K562 (cell line): ENCODE data around the gene HPD. TPM values are rescaled to one million over a fixed set of nuclear protein-coding genes. Genes with fewer than 3 reads are reported as not detected.

Experiments used
- CC2D1A ChIP-seq: fragments of 450-650 bp; IDR thresholded peaks from 2 replicates; pipeline ENCODE4 v1.6.1; 2017; ENCODE audit warnings: mild to moderate bottlenecking
- CEBPG ChIP-seq, 3 experiments: fragments of 200-800 bp in 1 of 3; sonication (Bioruptor generic) in 1 of 3; sonication (generic) in 1 of 3; formaldehyde crosslinking in 1 of 3; IDR thresholded peaks in 2 of 3; conservative IDR thresholded peaks in 1 of 3; 2 replicates each; pipeline versions ENCODE4 v1.6.1 to v1.8.0; 2016 to 2022; ENCODE audit warnings: missing compliant biosample characterization in 2 of 3, missing genetic modification characterization in 2 of 3, mild to moderate bottlenecking in 1 of 3, missing genetic modification reagents in 1 of 3
- GABPB2 ChIP-seq: fragments of 250-450 bp; sonication (Bioruptor Pico); conservative IDR thresholded peaks from 2 replicates; pipeline ENCODE4 v1.5.1; 2021; ENCODE audit warnings: mild to moderate bottlenecking
- HNRNPK ChIP-seq: fragments of 200-400 bp; formaldehyde crosslinking; IDR thresholded peaks from one replicate; pipeline ENCODE4 v1.6.1; 2018; ENCODE audit warnings: mild to moderate bottlenecking, low read depth, low read length; ENCODE audit not compliant: poor library complexity, severe bottlenecking
- NUFIP1 ChIP-seq: fragments of 450-650 bp; IDR thresholded peaks from 2 replicates; pipeline ENCODE4 v1.6.1; 2018; ENCODE audit not compliant: partially characterized antibody
- POLR2B ChIP-seq: fragments of 450-650 bp; IDR thresholded peaks from 2 replicates; pipeline ENCODE4 v1.6.1; 2018; ENCODE audit warnings: low read depth; ENCODE audit not compliant: partially characterized antibody
- RCOR1 ChIP-seq, 2 experiments: IDR thresholded peaks; 2 replicates each; pipeline ENCODE4 v1.6.1; 2012; ENCODE audit warnings: low read depth in 2 of 2, low read length in 2 of 2, borderline replicate concordance in 1 of 2, improper control_type of control experiment in 1 of 2
- RNF2 ChIP-seq: sonication (generic); IDR thresholded peaks from 2 replicates; pipeline ENCODE4 v1.6.1; 2016
- SMARCE1 ChIP-seq: fragments of 450-650 bp; IDR thresholded peaks from 2 replicates; pipeline ENCODE4 v1.7.1; 2016; ENCODE audit warnings: mild to moderate bottlenecking
- STAT5A ChIP-seq: IDR thresholded peaks from 2 replicates; pipeline ENCODE4 v1.6.1; 2012; ENCODE audit warnings: low read length, inconsistent platforms, borderline replicate concordance
- TAF7 ChIP-seq: fragments of 450-650 bp; IDR thresholded peaks from 2 replicates; pipeline ENCODE4 v1.6.1; 2016; ENCODE audit warnings: missing genetic modification characterization, missing compliant biosample characterization
- ZNF184 ChIP-seq: sonication (generic); formaldehyde crosslinking; IDR thresholded peaks from 2 replicates; pipeline ENCODE4 v1.5.0; 2020; ENCODE audit warnings: missing genetic modification reagents
- ZNF408 ChIP-seq: fragments of 250-450 bp; sonication (Bioruptor Pico); IDR thresholded peaks from 2 replicates; pipeline ENCODE4 v1.4.0; 2020; ENCODE audit warnings: low read depth, mild to moderate bottlenecking, moderate library complexity
- ZNF507 ChIP-seq: conservative IDR thresholded peaks from 2 replicates; pipeline ENCODE4 v1.6.1; 2017; ENCODE audit warnings: missing genetic modification characterization, missing compliant biosample characterization
- polyA plus RNA-seq, 8 experiments: library from polyadenylated mRNA; depleted of rRNA in 4 of 8; stranded (reverse) in 5 of 8; unstranded in 3 of 8; fragments of >200 nt; fragmentation: Nextera tagmentation in 2 of 8; fragmentation: Illumina TruSeq in 1 of 8; extraction: Ambion mirVana in 2 of 8; extraction: Trizol in 1 of 8; gene quantifications; 2 replicates each; pipeline versions ENCODE4 v1.2.1 to v1.2.3, GENCODE V29; 2011 to 2014; ENCODE audit warnings: inconsistent platforms in 1 of 8, missing spikeins in 1 of 8
- total RNA-seq, 7 experiments: library from RNA; depleted of rRNA in 6 of 7; stranded (reverse); fragments of >200 nt in 6 of 7; fragmentation: Illumina TruSeq in 2 of 7; extraction: Trizol in 2 of 7; gene quantifications; 2 replicates each; pipeline versions ENCODE4 v1.2.1 to v1.2.3, GENCODE V29; 2011 to 2021; ENCODE audit warnings: low replicate concordance in 1 of 7
- TF ChIP-seq, protein P1 (sequence below): fragments of 450-650 bp; IDR thresholded peaks from 2 replicates; pipeline ENCODE4 v1.6.1; 2016; ENCODE audit warnings: low read depth
- TF ChIP-seq, protein P2 (sequence below): IDR thresholded peaks from 2 replicates; pipeline ENCODE4 v1.6.1; 2011; ENCODE audit warnings: borderline replicate concordance, low read depth, mild to moderate bottlenecking, moderate library complexity, low read length; ENCODE audit not compliant: insufficient read depth, poor library complexity, severe bottlenecking

Gene HPD
- total and polyA plus RNA-seq, 9 of the 15 experiments (the other 6 are each of a cell fraction or from before 2014, with no cell fraction given), result 0.06 to 0.29 (median 0.07) TPM; not detected in 4

DNA sequence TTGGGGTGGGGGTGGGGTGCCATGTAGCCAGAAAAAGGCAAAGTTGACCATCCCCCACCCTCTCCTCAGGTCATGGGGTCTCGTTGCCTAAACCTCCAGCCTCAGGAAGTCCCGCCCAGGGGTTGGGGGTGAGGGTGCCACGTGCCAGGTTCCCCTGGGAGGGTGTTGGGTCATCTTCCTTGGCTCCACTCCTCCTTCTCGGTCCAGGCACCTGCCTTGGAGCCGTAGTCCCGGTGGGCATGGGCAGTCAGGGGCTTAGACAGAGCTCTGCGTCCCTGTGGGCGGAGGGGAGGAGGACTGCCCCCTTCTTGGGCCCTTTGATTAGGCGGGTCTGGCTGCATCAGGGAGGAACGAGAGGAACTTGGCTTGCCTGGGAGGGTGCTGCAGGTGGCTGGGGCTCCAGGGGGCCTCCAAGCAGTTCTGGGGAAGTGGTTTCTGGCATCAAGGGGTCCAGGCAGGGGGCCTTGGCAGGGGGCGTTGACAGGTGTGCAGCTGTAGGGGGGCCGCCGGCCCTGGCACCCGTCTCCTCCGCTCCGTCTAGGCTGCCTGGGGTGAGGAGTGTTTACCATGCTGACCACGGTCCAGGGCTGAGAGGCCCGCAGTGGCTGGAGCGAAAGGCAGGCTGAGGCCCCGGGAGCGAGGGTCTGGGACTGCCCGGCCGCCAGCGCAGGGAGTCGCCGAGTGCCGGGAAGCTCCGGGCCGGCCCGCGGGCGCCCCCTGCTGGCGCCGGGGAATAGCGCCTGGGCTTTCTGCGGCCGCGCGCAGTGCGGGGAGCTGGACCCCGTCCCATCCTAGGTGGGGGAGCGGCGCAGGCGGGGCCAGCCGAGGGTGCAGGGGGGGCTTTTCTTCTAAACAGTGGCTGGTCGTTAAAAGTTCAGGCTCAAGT lies 47.0 kb downstream of the HPD start (continued):
- TF ChIP-seq, protein P1, sequence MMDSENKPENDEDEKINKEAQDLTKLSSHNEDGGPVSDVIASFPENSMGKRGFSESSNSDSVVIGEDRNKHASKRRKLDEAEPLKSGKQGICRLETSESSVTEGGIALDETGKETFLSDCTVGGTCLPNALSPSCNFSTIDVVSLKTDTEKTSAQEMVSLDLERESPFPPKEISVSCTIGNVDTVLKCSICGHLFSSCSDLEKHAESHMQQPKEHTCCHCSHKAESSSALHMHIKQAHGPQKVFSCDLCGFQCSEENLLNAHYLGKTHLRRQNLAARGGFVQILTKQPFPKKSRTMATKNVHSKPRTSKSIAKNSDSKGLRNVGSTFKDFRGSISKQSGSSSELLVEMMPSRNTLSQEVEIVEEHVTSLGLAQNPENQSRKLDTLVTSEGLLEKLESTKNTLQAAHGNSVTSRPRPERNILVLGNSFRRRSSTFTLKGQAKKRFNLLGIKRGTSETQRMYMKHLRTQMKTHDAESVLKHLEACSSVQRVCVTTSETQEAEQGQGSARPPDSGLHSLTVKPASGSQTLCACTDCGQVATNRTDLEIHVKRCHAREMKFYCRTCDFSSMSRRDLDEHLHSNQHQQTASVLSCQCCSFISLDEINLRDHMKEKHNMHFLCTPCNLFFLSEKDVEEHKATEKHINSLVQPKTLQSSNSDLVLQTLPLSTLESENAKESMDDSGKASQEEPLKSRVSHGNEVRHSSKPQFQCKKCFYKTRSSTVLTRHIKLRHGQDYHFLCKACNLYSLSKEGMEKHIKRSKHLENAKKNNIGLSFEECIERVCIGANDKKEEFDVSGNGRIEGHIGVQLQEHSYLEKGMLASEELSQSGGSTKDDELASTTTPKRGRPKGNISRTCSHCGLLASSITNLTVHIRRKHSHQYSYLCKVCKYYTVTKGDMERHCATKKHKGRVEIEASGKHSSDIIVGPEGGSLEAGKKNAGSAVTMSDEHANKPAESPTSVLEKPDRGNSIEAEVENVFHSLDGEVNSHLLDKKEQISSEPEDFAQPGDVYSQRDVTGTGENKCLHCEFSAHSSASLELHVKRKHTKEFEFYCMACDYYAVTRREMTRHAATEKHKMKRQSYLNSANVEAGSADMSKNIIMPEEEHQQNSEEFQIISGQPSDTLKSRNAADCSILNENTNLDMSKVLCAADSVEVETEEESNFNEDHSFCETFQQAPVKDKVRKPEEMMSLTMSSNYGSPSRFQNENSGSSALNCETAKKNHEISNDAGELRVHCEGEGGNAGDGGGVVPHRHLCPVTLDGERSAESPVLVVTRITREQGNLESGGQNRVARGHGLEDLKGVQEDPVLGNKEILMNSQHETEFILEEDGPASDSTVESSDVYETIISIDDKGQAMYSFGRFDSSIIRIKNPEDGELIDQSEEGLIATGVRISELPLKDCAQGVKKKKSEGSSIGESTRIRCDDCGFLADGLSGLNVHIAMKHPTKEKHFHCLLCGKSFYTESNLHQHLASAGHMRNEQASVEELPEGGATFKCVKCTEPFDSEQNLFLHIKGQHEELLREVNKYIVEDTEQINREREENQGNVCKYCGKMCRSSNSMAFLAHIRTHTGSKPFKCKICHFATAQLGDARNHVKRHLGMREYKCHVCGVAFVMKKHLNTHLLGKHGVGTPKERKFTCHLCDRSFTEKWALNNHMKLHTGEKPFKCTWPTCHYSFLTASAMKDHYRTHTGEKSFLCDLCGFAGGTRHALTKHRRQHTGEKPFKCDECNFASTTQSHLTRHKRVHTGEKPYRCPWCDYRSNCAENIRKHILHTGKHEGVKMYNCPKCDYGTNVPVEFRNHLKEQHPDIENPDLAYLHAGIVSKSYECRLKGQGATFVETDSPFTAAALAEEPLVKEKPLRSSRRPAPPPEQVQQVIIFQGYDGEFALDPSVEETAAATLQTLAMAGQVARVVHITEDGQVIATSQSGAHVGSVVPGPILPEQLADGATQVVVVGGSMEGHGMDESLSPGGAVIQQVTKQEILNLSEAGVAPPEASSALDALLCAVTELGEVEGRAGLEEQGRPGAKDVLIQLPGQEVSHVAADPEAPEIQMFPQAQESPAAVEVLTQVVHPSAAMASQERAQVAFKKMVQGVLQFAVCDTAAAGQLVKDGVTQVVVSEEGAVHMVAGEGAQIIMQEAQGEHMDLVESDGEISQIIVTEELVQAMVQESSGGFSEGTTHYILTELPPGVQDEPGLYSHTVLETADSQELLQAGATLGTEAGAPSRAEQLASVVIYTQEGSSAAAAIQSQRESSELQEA, result no peak
- TF ChIP-seq GABPB2, result no peak
- no peak; a peak in 1 of 4 replicates for TF ChIP-seq RCOR1 (IDR thresholded peaks at IDR 0.05; ENCODE audit: borderline replicate concordance in 1 of 2, low read depth in 2 of 2, low read length in 2 of 2)
- TF ChIP-seq ZNF507 (tag), result no peak
- no peak for TF ChIP-seq SMARCE1
- TF ChIP-seq NUFIP1, result no peak
- TF ChIP-seq STAT5A, result no peak
- TF ChIP-seq RNF2, result no peak
- TF ChIP-seq ZNF184 (CRISPR knock-in tag), result no peak
- no peak for TF ChIP-seq CC2D1A
- no peak for TF ChIP-seq HNRNPK
- no peak for TF ChIP-seq CEBPG (CRISPR knock-in tag; IDR thresholded peaks at IDR 0.05)
- TF ChIP-seq CEBPG (tag; conservative IDR thresholded peaks at IDR 0.05 in 1 of 2, IDR thresholded peaks at IDR 0.05 in 1 of 2), result no peak
- no peak for TF ChIP-seq TAF7 (tag)
- TF ChIP-seq POLR2B, result no peak
- TF ChIP-seq ZNF408 (CRISPR knock-in tag), result no peak
- TF ChIP-seq, protein P2, sequence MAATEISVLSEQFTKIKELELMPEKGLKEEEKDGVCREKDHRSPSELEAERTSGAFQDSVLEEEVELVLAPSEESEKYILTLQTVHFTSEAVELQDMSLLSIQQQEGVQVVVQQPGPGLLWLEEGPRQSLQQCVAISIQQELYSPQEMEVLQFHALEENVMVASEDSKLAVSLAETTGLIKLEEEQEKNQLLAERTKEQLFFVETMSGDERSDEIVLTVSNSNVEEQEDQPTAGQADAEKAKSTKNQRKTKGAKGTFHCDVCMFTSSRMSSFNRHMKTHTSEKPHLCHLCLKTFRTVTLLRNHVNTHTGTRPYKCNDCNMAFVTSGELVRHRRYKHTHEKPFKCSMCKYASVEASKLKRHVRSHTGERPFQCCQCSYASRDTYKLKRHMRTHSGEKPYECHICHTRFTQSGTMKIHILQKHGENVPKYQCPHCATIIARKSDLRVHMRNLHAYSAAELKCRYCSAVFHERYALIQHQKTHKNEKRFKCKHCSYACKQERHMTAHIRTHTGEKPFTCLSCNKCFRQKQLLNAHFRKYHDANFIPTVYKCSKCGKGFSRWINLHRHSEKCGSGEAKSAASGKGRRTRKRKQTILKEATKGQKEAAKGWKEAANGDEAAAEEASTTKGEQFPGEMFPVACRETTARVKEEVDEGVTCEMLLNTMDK, result peak; percentile 95
